HG03442 (cell line): ENCODE results near the gene PGS1.
"Not testable (repeated sequence)": the region's sequence is repeated elsewhere in the genome, so short reads cannot be mapped to it uniquely, and the experiment has no call there.

Experiments
- ATAC-seq: cut with Tn5 transposase; IDR thresholded peaks from one replicate; pipeline ENCODE4 v1.9.1; 2021; ENCODE audit warnings: mild to moderate bottlenecking, moderate library complexity; ENCODE audit not compliant: unreplicated experiment

The PGS1 gene

DNA sequence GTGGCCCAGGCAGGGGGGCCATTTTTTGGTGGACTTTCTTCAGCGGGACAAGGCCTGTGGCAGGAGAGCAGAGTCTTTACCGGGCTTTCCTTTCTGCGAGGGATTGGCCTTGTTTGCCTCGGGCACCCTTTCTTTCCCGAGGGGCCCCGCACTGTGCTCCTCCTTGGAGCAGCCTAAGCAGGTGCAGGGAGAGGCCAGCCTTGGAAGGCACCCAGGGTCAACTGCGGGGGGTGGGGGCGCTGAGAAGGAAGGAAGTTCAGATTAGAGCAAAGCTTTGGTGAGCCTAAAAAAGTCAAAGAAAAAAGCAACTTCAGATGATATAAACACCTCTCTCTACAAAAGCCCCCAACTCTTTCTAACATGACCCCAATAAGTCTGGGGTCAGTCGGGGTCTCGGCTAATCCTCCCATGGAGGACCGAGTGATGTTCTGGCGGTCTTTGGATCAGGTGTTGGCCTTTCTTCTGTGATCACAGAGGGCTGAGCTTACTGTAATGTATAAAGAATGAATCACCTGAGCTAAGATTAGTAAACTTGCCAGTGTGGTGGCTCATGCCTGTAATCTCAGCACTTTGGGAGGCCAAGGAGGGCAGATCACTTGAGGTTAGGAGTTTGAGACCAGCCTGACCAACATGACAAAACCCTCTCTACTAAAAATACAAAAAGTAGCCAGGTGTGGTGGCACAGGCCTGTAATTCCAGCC, 63.0 kb downstream of the PGS1 start:
- no peak for ATAC-seq

- no peak for ATAC-seq
Observed at GRCh38 chr17:78442648-78443218, 64.3 kb downstream of the PGS1 start.

- ATAC-seq = no peak
Observed at GRCh38 chr17:78444392-78444791, 65.9 kb downstream of the PGS1 start.

DNA sequence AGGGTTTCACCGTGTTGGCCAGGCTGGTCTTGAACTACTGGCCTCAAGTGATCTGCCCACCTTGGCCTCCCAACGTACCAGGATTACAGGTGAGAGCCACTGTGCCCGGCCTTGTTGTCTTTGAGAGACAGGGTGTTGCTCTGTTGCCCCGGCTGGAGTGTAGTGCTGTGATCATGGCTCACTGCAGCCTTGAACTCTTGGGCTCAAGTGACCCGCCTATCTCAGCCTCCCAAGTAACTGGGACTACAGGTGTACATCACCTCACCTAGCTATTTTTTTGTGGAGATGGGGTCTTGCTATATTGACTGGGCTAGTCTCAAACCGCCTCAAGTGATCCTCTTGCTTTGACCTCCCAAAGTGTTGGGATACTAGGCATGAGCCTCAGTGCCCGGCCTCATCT, 68.4 kb downstream of the PGS1 start:
- ATAC-seq = no peak

GRCh38 chr17:78448356-78448993, 70.0 kb downstream of the PGS1 start:
- ATAC-seq = no peak

- ATAC-seq = no peak
Observed at GRCh38 chr17:78449983-78450595, 71.6 kb downstream of the PGS1 start.

DNA sequence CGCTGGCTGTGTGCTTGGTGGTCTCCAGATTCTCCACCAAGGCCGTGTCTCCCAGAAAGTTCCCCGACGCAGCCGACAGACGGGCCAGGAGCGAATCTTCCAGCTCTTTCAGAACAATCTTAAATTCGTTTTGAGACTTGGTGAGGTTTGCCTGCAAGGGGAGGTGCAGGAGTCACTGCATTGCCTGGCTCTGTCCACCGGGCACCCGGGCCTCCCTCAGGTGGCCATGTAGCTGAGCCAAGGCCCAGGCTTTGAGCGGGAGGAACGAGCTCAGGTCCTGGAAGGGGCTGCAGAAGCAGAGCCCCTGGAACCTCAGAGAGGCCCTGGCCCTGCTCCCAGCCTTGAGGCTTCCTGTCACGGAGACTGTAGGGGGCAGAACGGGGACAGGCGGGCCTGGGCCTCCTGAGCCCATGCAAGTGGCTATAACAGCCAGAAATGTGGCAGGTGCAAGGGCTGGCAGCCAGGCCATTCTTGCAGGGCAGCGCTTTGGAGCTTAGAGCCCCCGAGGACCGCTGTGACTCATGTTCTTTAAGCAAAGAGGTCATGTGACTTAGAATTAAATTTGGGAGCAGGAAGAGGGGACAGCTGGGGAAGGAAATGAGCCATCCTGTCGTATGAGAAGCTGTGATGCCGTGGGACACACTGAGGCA, 72.4 kb downstream of the PGS1 start:
- no peak for ATAC-seq

DNA sequence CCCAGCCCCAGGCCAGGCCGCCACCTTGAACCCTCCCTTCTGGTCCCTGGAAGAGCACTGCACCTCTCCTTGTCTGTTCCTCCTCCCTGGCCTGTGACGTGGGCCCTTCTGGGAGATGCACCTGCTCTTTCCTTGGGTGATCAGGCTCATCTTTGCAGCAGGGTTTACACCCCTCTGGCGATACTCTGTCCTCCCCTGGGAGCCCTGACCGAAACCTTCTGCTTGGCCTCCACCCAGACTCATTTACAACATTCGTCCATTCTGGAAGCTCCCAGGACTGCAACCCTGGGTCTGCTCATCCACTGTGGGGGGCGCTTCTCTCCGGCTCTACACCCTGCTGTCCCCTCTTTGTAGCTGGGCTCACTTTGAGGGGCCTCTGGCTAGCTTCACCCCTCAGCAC, 73.3 kb downstream of the PGS1 start:
- no peak for ATAC-seq

DNA sequence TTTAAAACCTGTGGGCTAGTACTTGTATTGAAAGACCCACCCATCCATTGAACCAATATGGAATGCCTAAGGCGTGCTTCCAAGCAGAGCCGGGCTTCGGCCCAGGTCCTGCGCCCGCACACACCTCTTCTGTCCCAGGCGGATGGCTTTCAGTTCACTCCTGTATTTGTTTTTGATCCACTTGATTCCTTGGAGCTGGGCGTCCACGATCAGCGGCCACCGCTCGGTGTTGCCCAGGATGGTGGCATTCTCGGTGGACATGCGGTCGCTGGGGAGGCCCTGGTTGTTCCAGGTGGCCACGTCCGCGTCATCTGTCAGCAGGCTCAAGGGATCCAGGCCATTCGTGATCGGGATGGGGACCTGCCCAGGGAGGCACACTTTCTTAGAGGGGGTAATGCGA, 75.9 kb downstream of the PGS1 start:
- no peak for ATAC-seq

DNA sequence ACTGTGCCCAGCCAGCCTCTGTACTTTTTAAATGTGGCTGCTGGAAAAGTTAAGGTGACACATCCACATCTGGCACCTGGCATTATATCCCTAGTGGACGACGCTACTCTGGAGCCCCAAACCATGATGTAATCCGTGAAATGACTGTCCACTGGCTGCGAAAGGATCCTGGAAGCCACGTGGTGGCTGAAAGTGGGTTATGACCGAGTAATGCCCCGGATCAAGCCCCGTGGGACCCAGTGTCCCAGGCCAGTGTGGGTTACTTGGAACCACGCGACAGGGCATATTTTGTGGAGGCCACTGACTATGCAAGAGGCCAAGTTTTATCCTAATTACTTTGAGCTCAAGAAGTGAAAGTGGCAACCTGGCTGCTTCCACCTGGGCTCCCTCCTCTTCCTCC, 79.6 kb downstream of the PGS1 start:
- ATAC-seq = no peak

GRCh38 chr17:78458736-78459335, 80.4 kb downstream of the PGS1 start:
- ATAC-seq = no peak

DNA sequence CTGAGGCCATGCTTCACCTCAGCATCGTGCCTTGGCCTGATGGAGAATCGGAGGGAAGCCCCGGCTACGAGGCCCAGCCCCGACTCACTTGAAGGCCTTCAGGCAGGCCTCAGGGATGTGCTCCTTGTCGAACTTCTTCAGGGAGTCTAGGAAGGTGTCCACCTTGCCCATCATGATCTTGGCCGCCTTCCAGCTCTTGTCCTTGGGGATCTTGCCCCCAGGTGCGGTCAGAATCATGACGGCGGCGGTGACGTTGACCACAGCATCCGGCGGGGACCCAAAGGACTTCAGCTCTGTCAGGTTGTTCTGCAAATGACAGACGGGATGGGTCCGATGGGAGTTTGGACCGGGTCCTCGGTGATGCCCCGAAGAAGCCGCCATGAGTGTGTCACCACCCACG, 81.2 kb downstream of the PGS1 start:
- no peak for ATAC-seq

GRCh38 chr17:78460176-78460675, 81.8 kb downstream of the PGS1 start:
- ATAC-seq = no peak

DNA sequence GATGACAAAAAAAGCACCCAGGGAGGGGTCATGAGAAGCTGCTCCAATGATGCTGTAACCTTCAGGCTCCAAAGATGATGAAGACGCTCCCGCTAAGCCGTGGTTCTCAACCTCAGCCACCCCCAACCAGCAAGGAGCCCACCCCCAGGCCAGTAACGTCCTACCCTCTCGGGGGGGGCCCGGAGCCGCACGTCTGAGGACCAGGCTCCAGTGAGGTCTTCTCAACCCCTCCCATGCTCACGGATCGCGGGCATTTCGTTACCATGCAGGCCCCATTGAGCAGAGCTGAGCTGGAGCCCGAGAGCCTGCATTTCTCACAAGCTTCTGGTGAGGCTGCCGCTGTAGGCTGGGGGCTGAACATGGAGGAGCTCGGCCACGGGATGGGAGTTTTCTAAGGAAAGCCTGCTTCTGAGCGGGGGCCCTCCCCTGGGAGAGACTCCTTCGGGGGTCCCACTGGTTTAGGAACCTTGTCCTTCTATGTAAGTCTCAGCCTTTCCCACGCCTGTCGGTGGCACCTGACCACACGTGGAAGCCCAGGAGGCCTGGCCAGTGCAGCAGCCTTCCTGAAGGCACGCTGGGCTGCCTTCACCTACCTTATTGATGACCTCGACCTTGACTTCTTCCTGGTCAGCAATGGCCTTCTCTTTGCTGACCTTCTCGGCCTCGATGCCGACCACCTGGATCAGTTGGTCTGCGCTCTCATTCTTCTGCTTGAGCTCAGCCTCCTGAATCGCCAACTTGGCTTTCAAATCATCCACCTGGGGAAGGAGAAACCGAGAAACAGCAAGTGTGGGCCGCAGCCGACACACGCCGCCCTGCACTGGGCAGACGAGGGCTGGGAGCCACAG, 82.7 kb downstream of the PGS1 start:
- ATAC-seq = no peak

- no peak for ATAC-seq
Observed at GRCh38 chr17:78461799-78462053, 83.3 kb downstream of the PGS1 start.

- no peak for ATAC-seq
Observed at GRCh38 chr17:78462148-78462547, 83.7 kb downstream of the PGS1 start.

GRCh38 chr17:78466109-78466785, 87.8 kb downstream of the PGS1 start:
- not testable (repeated sequence) for ATAC-seq

DNA sequence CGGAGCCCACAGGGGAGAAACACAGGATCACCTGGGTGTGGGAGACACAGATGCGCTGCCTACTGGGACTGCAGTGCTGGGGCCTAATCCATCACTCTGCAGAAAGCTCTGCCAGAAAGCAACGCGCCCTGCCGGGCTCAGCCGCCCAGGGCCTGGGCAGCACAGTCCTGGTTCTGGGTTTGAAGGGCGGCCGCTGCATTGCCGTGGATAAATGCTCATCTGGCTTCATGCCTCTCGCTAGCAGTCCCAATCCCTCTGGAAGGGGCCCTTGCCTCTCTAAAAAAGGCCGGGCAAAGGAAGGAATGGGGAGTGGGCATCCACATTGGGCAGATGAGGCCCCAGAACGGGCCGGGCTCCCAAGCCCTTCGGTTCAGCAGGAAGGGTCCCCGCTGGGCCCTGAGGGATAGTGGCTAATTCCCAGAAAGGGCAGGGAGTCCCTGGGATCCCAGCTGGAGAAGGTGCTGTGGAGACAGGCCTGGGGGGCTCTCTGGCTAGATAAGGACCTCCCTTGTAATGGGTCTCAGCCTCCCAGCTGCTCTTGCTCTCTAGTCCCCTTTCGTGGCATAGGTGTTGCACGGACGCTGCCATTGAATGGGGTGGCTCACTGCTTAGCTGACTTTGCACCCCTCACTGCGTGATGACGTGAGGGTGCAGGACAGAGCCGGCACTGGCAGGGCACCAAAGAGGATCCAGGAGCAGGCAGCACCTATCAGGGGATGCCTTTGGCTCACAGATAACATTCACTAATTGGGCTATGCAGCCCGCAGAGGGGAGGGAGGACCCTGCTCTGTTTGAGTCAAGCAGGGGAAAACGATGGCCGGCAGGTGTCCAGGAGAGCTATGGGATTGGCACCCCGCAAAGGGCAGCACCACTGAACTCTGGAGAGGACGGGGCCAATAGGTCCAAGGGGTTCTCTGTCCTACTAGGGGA, 88.6 kb downstream of the PGS1 start:
- no peak for ATAC-seq

- ATAC-seq = no peak
Observed at GRCh38 chr17:78468366-78468765, 89.9 kb downstream of the PGS1 start.
